Measurements from ENCODE around the gene ERCC1. TPM values are rescaled to one million over a fixed set of nuclear protein-coding genes. Genes with fewer than 3 reads are reported as not detected.

The ERCC1 gene
- total RNA-seq, 1 experiment from 2014 or later, result 103 TPM

- Histone ChIP-seq H3K36me3 (ENCODE audit: control insufficient read depth in 1 of 2, insufficient read depth in 2 of 2, low read length in 2 of 2) (peaks cover 0 to 11% of the 10 kb centered on the region in 2 experiments; a peak in 1 of 4 replicates), H3K27me3 (ENCODE audit: insufficient read depth, low read length) (no peaks in the 10 kb centered on the region), H3K9me2 (ENCODE audit: insufficient read depth) (no peaks in the 10 kb centered on the region), H3K9ac (ENCODE audit: low read length) (peak within 1 kb of the TSS; percentile 79), H2AFZ (ENCODE audit: low read depth, low read length, poor library complexity, severe bottlenecking) (no peak within 1 kb of the TSS), H3K9me3 (ENCODE audit: control insufficient read depth in 1 of 2, insufficient read depth in 1 of 2, low read depth in 1 of 2, low read length in 2 of 2) (no peaks in the 10 kb centered on the region), H3K4me3 (replicated peaks in 1 of 2; ENCODE audit: low read depth in 1 of 2, low read length in 2 of 2) (peak within 1 kb of the TSS; percentile 83 to 99), H3K4me2 (ENCODE audit: low read length) (peak within 1 kb of the TSS; percentile 78), H4K20me1 (ENCODE audit: insufficient read depth) (no peaks in the 10 kb centered on the region), H3K4me1 (ENCODE audit: control insufficient read depth in 1 of 2, insufficient read depth in 2 of 2, low read length in 2 of 2) (peaks cover 27 to 61% of the 10 kb centered on the region in 2 experiments), H3K79me2 (ENCODE audit: insufficient read depth, low read length) (peaks cover 77% of the 10 kb centered on the region), H3K27ac (ENCODE audit: low read depth, low read length) (peak within 1 kb of the TSS; percentile 87)
- TSS peak; percentile 59 for BruUV-seq (replicated peaks)
- POLR2A ChIA-PET, result interaction anchor here (0.9 to 3.1 kb wide), 4 partner anchors 20 to 80 kb away, joined by 3 to 16 read pairs (median 4); partner anchors contain the start of gene FOSB
- RAD21 ChIA-PET (ENCODE audit: low non-redundant PET in 1 of 2, low total read pairs in 2 of 2, uncharacterized antibody in 2 of 2, unreplicated experiment in 2 of 2), result interaction anchor here in 1 of 2 experiments (1.2 kb wide), 1 partner anchor 74 kb away, joined by 3 read pairs; no protein-coding TSS in a partner anchor
- CTCF ChIA-PET, result interaction anchor here (0.7 to 1.8 kb wide), 6 partner anchors 10 to 238 kb away, joined by 3 to 22 read pairs (median 4); no protein-coding TSS in a partner anchor
- intact Hi-C loops (cut with micrococcal nuclease), result loop anchor here (1.0 kb wide), 1 partner anchor 74 kb away; no protein-coding TSS in a partner anchor
- peak; percentile 96 for DNase-seq (ENCODE audit: low read depth, low spot score)
- ATAC-seq, result peak; percentile 62
- TF ChIP-seq EZH2 (IDR thresholded peaks at IDR 0.05) (no peak), CEBPB (IDR thresholded peaks at IDR 0.05; ENCODE audit: low read depth) (no peak), TCF7L2 (IDR thresholded peaks at IDR 0.05; ENCODE audit: borderline replicate concordance, extremely low read depth, insufficient read depth, insufficient read length) (peak; percentile 72), REST (IDR thresholded peaks at IDR 0.05; ENCODE audit: low read depth) (no peak), YY1 (IDR thresholded peaks at IDR 0.05; ENCODE audit: extremely low read depth, insufficient replicate concordance, low read depth, low read length) (no peak), MAX (IDR thresholded peaks at IDR 0.05) (peak; percentile 49; the same call in 1 of the 2 replicates), JUND (IDR thresholded peaks at IDR 0.05) (no peak), SIN3A (IDR thresholded peaks at IDR 0.05; ENCODE audit: low read depth) (peak; percentile 54; the same call in 1 of the 2 replicates), EZH2phosphoT487 (IDR thresholded peaks at IDR 0.05; ENCODE audit: borderline replicate concordance) (no peak), CTCF (IDR thresholded peaks at IDR 0.05 in 2 of 3, conservative IDR thresholded peaks at IDR 0.05 in 1 of 3; ENCODE audit: borderline replicate concordance in 1 of 3, insufficient read depth in 1 of 3, low read depth in 2 of 3, low read length in 2 of 3) (no peak), POLR2AphosphoS5 (IDR thresholded peaks at IDR 0.05; ENCODE audit: low read depth, low read length) (peak; percentile 76), EGR1 (IDR thresholded peaks at IDR 0.05; ENCODE audit: low read depth) (no peak), CBX3 (IDR thresholded peaks at IDR 0.05; ENCODE audit: low read depth) (peak; percentile 60; the same call in 1 of the 2 replicates), ZFX (IDR thresholded peaks at IDR 0.05) (no peak), ATF3 (IDR thresholded peaks at IDR 0.05) (no peak), SRF (IDR thresholded peaks at IDR 0.05; ENCODE audit: low read depth) (no peak), POLR2A (IDR thresholded peaks at IDR 0.05; ENCODE audit: borderline replicate concordance, extremely low read depth, insufficient read depth, insufficient read length) (no peak), ELF1 (IDR thresholded peaks at IDR 0.05; ENCODE audit: borderline replicate concordance, low read depth) (no peak; the same call in 1 of the 2 replicates), ZNF274 (IDR thresholded peaks at IDR 0.05; ENCODE audit: low read depth, low read length) (no peak), SP1 (IDR thresholded peaks at IDR 0.05; ENCODE audit: low read depth) (peak; percentile 60)
Observed at GRCh38 chr19:45404557-45405434, 18.9 kb downstream of the ERCC1 start, which contains the start of gene PPP1R13L. Gene PPP1R13L, minus strand, starts transcription at chr19:45405069. Its CDS starts 6,751 bp downstream, at chr19:45398318.
